ENCODE data around the gene CLP1.

CLP1 gene

DNA sequence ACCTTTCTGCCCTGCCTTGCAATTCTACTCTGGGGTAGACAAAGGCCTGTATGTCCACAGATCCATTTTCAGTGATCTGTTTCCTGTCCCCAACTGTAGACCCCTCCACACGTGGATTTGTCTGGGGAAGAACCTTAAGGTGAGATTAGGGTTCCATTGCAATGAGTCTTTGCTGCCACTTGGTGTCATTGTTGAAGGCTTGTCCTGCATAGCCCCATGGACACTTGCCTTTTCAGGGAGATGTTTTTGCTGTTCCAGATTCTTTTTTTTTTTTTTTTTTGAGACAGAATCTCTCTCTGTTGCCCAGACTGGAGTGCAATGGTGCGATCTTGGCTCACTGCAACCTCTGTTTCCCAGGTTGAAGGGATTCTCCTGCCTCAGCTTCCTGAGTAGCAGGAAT lies 38.2 kb upstream of the CLP1 start:
- TF ChIP-seq, protein P1, sequence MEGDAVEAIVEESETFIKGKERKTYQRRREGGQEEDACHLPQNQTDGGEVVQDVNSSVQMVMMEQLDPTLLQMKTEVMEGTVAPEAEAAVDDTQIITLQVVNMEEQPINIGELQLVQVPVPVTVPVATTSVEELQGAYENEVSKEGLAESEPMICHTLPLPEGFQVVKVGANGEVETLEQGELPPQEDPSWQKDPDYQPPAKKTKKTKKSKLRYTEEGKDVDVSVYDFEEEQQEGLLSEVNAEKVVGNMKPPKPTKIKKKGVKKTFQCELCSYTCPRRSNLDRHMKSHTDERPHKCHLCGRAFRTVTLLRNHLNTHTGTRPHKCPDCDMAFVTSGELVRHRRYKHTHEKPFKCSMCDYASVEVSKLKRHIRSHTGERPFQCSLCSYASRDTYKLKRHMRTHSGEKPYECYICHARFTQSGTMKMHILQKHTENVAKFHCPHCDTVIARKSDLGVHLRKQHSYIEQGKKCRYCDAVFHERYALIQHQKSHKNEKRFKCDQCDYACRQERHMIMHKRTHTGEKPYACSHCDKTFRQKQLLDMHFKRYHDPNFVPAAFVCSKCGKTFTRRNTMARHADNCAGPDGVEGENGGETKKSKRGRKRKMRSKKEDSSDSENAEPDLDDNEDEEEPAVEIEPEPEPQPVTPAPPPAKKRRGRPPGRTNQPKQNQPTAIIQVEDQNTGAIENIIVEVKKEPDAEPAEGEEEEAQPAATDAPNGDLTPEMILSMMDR (IDR thresholded peaks at IDR 0.05; ENCODE audit: low read length, missing control alignments), result no peak
- no peak for DNase-seq (ENCODE audit: low read depth)
- H3K4me3 ChIP-seq (replicated peaks; ENCODE audit: low read depth, low read length), result no peak overlapping the region

DNA sequence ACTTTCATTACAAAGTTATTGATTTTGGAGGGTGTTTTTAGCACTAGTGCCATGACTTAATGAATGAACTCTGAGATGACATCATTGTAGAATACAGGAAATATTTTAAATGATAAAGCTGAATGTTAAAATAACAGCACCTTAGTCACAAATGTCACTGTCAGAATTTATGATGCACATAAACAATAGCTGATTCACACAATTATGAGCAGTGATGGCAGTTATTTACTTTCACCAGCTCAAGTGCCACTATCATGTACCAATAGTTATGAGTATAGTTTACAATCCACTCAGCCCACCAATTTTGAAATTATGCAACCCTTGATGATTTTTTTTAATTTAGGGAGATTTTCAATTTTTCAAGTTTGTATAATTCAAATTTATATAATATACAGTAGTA lies 37.1 kb upstream of the CLP1 start:
- H3K4me3 ChIP-seq (replicated peaks; ENCODE audit: low read depth, low read length), result no peak overlapping the region
- no peak for DNase-seq (ENCODE audit: low read depth)
- TF ChIP-seq, protein P1 (IDR thresholded peaks at IDR 0.05; ENCODE audit: low read length, missing control alignments), result no peak

DNA sequence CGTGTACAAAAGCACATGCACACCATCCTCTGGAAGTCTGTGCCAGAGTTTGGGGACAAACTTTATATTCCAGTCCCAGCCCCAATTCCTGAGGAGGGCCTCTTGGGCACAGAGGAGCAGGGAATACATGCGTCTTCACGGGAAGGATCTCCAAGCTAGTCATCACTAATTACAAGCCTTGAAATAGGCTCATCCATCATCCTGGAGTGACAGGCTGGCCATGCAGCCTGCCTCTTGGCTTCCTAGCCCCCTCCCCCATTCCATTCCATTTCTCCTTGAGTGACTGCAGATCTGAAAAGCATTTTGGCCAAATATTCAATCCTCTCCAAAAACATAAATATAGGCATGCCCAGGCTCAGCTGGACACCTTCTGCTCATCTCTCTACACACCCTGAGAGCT lies 35.3 kb upstream of the CLP1 start:
- no peak overlapping the region for H3K4me3 ChIP-seq (replicated peaks; ENCODE audit: low read depth, low read length)
- TF ChIP-seq, protein P1 (IDR thresholded peaks at IDR 0.05; ENCODE audit: low read length, missing control alignments), result no peak
- no peak for DNase-seq (ENCODE audit: low read depth)

DNA sequence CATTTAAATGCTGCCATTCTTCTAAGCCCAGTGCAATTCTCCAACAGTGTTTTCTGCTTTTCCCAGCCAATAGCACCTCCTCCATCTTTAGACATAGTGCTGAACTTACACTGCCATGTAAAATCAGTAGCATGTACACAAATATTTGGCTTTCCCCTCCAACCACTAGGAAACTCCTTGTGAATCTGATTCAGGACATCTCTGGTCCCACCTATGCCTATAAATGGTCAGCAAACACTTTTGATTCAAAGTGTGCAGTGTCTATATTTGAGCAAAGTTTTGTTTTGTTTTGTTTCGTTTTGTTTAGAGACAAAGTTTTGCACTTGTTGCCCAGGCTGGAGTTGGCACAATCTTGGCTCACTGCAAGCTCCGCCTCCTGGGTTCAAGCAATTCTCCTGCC lies 32.7 kb upstream of the CLP1 start:
- no peak overlapping the region for H3K4me3 ChIP-seq (replicated peaks; ENCODE audit: low read depth, low read length)
- TF ChIP-seq, protein P1 (IDR thresholded peaks at IDR 0.05; ENCODE audit: low read length, missing control alignments), result no peak
- DNase-seq (ENCODE audit: low read depth), result no peak

DNA sequence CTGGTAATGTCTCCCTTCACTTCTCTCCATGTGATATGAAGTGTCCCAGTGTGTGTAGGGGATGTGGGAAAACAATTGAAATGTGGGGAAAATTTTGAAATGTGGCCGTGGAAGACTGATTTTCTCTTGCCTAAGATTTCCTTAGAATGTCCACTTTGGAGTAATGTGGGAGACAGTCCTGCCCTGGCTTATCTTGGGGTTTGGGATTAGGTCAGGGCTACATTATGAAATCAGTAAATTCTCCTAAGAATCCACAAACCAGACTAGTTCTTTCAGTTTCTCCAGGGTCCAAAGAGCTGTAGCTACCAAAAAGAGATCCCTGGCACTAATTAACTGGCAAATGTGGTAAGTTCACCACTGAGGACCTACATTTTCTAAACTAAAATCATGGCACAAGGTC lies 30.7 kb upstream of the CLP1 start:
- DNase-seq (ENCODE audit: low read depth), result no peak
- TF ChIP-seq, protein P1 (IDR thresholded peaks at IDR 0.05; ENCODE audit: low read length, missing control alignments), result no peak
- no peak overlapping the region for H3K4me3 ChIP-seq (replicated peaks; ENCODE audit: low read depth, low read length)

DNA sequence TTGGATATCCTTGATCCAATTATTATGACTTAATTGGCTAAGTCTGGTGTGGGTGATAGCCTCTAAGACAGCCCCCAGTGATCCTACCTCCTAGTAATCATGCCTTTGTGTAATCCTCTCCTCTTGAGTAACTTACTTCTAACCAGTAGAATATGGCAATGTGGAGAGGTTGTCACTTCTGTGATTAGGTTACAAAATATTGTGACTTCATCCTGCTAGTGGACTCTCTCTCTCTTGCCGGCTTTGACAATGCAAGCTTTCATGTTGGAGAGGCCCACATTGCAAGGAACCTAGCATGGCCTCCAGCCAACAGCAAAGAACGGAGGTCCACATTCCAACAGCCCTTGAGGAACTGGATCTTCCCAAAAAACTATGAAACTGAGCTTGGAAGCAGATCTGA lies 27.4 kb upstream of the CLP1 start:
- DNase-seq (ENCODE audit: low read depth), result no peak
- no peak overlapping the region for H3K4me3 ChIP-seq (replicated peaks; ENCODE audit: low read depth, low read length)

DNA sequence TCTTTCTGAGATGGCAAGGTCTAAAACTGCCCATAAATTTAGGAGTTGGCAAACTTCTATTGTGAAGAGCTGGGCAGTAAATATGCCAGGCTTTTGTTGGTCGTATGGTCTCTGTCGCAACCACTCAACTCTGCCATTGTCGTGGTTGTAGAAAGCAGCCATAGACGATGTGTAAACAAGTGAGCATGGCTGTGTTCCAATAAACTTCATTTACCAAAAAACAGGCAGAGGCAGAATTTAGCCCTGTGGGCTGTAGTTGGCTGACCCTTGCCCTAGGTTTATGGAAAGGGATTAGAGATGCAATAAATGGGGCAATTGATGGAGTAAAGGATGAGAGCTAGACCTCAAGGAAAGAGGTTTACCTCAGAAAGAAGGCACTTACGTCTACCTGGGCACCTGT lies 25.4 kb upstream of the CLP1 start:
- no peak overlapping the region for H3K4me3 ChIP-seq (replicated peaks; ENCODE audit: low read depth, low read length)
- TF ChIP-seq, protein P1 (IDR thresholded peaks at IDR 0.05; ENCODE audit: low read length, missing control alignments), result no peak
- DNase-seq (ENCODE audit: low read depth), result no peak

More for the DNA sequence above, 27.4 kb upstream of the CLP1 start:
- TF ChIP-seq, protein P1 (IDR thresholded peaks at IDR 0.05; ENCODE audit: low read length, missing control alignments), result no peak
